Breast epithelium (tissue), 3 donors: ENCODE results near the gene TRIM68.

Source experiments
- CTCF ChIP-seq, 3 donors: fragments of 450-650 bp; IDR thresholded peaks; one replicate each; pipeline ENCODE4 v1.5.1; 2016 to 2017; ENCODE audit warnings: antibody characterized with exemption in 3 of 3, mild to moderate bottlenecking in 3 of 3, moderate library complexity in 3 of 3
- POLR2A ChIP-seq: fragments of 450-650 bp; IDR thresholded peaks from one replicate; pipeline ENCODE4 v1.6.1; 2016; ENCODE audit warnings: antibody characterized with exemption, mild to moderate bottlenecking, moderate library complexity
- POLR2AphosphoS5 ChIP-seq, 3 donors: sonication (generic); formaldehyde crosslinking; IDR thresholded peaks; one replicate each; pipeline ENCODE4 v1.6.1; 2017; ENCODE audit warnings: antibody characterized with exemption in 3 of 3

- no peak for TF ChIP-seq CTCF (IDR thresholded peaks at IDR 0.05)
- TF ChIP-seq POLR2AphosphoS5 (IDR thresholded peaks at IDR 0.05): no peak
- TF ChIP-seq POLR2A: no peak
Observed at GRCh38 chr11:4607096-4607495, 935 bp downstream of the TRIM68 start.
